BLaER1 treated with 17β-estradiol and CSF1 and Interleukin-3, amounts not matched to agents 10 nM and 100 nM (cell line): ENCODE measurements around the gene REPS1.
"Not testable (repeated sequence)": the region's sequence is repeated elsewhere in the genome, so short reads cannot be mapped to it uniquely, and the experiment has no call there.

Experiments
- H3K27ac ChIP-seq, 11 experiments: shearing (Covaris generic); formaldehyde crosslinking; 2 replicates each; pipeline ENCODE4 v1.8.1; 2022
- H3K27me3 ChIP-seq, 11 experiments: shearing (Covaris generic); formaldehyde crosslinking; 2 replicates each; pipeline ENCODE4 v1.8.1; 2022
- H3K36me3 ChIP-seq, 11 experiments: shearing (Covaris generic); formaldehyde crosslinking; 2 replicates each; pipeline ENCODE4 v1.8.1; 2022
- H3K4me1 ChIP-seq, 10 experiments: shearing (Covaris generic); formaldehyde crosslinking; 2 replicates each; pipeline ENCODE4 v1.8.1; 2022
- H3K4me2 ChIP-seq, 11 experiments: shearing (Covaris generic); formaldehyde crosslinking; 2 replicates each; pipeline ENCODE4 v1.8.1; 2022
- H3K4me3 ChIP-seq, 10 experiments: shearing (Covaris generic); formaldehyde crosslinking; 2 replicates each; pipeline ENCODE4 v1.8.1; 2022
- H3K9ac ChIP-seq, 11 experiments: shearing (Covaris generic); formaldehyde crosslinking; 2 replicates each; pipeline ENCODE4 v1.8.1; 2022
- H3K9me3 ChIP-seq, 11 experiments: shearing (Covaris generic); formaldehyde crosslinking; replicated peaks in 1 of 11; 2 replicates each; pipeline ENCODE4 v1.8.1; 2022
- H4K20me1 ChIP-seq, 11 experiments: shearing (Covaris generic); formaldehyde crosslinking; 2 replicates each; pipeline ENCODE4 v1.8.1; 2022
- Cebpa-rat ChIP-seq, 11 experiments: shearing (Covaris generic); IDR thresholded peaks; 2 replicates each; pipeline ENCODE4 v1.8.1; 2022

The REPS1 gene

GRCh38 chr6:139027620-139028182 is 39.6 kb upstream of the REPS1 start:
- Histone ChIP-seq H3K4me3 (peak overlapping the region; percentile 81 to 99 (median 90)), H3K27me3 (no peaks in the 10 kb centered on the region), H3K9me3 (no peaks in the 10 kb centered on the region), H3K9ac (peak overlapping the region; percentile 88 to 99 (median 97)), H3K36me3 (peaks cover 0 to 9% (median 3%) of the 10 kb centered on the region in 11 experiments; a peak in 11 of 22 replicates), H3K4me1 (peaks cover 33 to 53% (median 35%) of the 10 kb centered on the region in 10 experiments), H4K20me1 (peaks cover 2 to 33% (median 14%) of the 10 kb centered on the region in 11 experiments; a peak in 17 of 22 replicates), H3K27ac (peak overlapping the region; percentile 90 to 99 (median 96)), H3K4me2 (peak overlapping the region; percentile 82 to 96 (median 92))
- no peak for TF ChIP-seq Cebpa-rat (IDR thresholded peaks at IDR 0.05)

- not testable (repeated sequence) for H3K27ac ChIP-seq, H3K9me3 ChIP-seq, H3K27me3 ChIP-seq, H3K4me3 ChIP-seq, H3K36me3 ChIP-seq, H3K9ac ChIP-seq
- Histone ChIP-seq H4K20me1 (peaks cover 0 to 12% (median 0%) of the 10 kb centered on the region in 11 experiments; a peak in 2 of 22 replicates), H3K4me2 (peak overlapping the region in 3 of 11 experiments; percentile 32 to 41 (median 36); a peak in 4 of 22 replicates), H3K4me1 (peaks cover 13 to 31% (median 16%) of the 10 kb centered on the region in 10 experiments)
Observed at GRCh38 chr6:139025416-139025815, 37.4 kb upstream of the REPS1 start.

- Histone ChIP-seq H3K4me2 (no peak overlapping the region), H3K27me3 (no peaks in the 10 kb centered on the region), H3K36me3 (no peaks in the 10 kb centered on the region), H3K4me1 (peaks cover 0 to 31% (median 7%) of the 10 kb centered on the region in 10 experiments; a peak in 11 of 20 replicates), H4K20me1 (no peaks in the 10 kb centered on the region), H3K27ac (no peak overlapping the region), H3K9ac (no peak overlapping the region), H3K4me3 (no peak overlapping the region), H3K9me3 (no peaks in the 10 kb centered on the region)
- no peak for TF ChIP-seq Cebpa-rat (IDR thresholded peaks at IDR 0.05)
Observed at GRCh38 chr6:139020689-139021088, 32.6 kb upstream of the REPS1 start.

- Histone ChIP-seq H3K4me3 (no peak overlapping the region), H3K27ac (no peak overlapping the region), H4K20me1 (no peaks in the 10 kb centered on the region), H3K4me1 (peaks cover 0 to 24% (median 7%) of the 10 kb centered on the region in 10 experiments; a peak in 10 of 20 replicates), H3K27me3 (no peaks in the 10 kb centered on the region), H3K4me2 (no peak overlapping the region), H3K9ac (no peak overlapping the region), H3K9me3 (no peaks in the 10 kb centered on the region), H3K36me3 (no peaks in the 10 kb centered on the region)
- peak in 2 of 11 experiments; percentile 17 to 41; a peak in 1 of 22 replicates for TF ChIP-seq Cebpa-rat (IDR thresholded peaks at IDR 0.05)
Observed at GRCh38 chr6:139019722-139020121, 31.7 kb upstream of the REPS1 start.

- no peaks in the 10 kb centered on the region for H3K27me3 ChIP-seq
- H3K4me1 ChIP-seq = peaks cover 0 to 24% (median 7%) of the 10 kb centered on the region in 10 experiments; a peak in 10 of 20 replicates
- no peaks in the 10 kb centered on the region for H3K36me3 ChIP-seq
- no peak overlapping the region for H3K4me3 ChIP-seq
- no peaks in the 10 kb centered on the region for H4K20me1 ChIP-seq
- no peak overlapping the region; a peak in 1 of 22 replicates for H3K9ac ChIP-seq
- peak overlapping the region in 3 of 11 experiments; percentile 8 to 69 (median 68); a peak in 5 of 22 replicates for H3K4me2 ChIP-seq
- H3K27ac ChIP-seq = no peak overlapping the region
- no peak for TF ChIP-seq Cebpa-rat (IDR thresholded peaks at IDR 0.05)
- no peaks in the 10 kb centered on the region for H3K9me3 ChIP-seq
Observed at GRCh38 chr6:139017227-139017626, 29.2 kb upstream of the REPS1 start.

- Histone ChIP-seq H3K27ac (0 out of 22 replicates have a peak overlapping the region, but pooled peaks of 1 of the 11 experiments have one; percentile 4), H3K4me2 (peak overlapping the region in 4 of 11 experiments; percentile 8 to 69 (median 42); a peak in 6 of 22 replicates)
Observed at GRCh38 chr6:139016337-139017213, 28.5 kb upstream of the REPS1 start.

GRCh38 chr6:139014945-139015344 is 26.9 kb upstream of the REPS1 start:
- H3K9ac ChIP-seq = no peak overlapping the region
- H3K9me3 ChIP-seq = no peaks in the 10 kb centered on the region
- H4K20me1 ChIP-seq = no peaks in the 10 kb centered on the region
- no peak for TF ChIP-seq Cebpa-rat (IDR thresholded peaks at IDR 0.05)
- H3K27me3 ChIP-seq = no peaks in the 10 kb centered on the region
- H3K36me3 ChIP-seq = no peaks in the 10 kb centered on the region
- H3K4me2 ChIP-seq = no peak overlapping the region
- peaks cover 0 to 24% (median 7%) of the 10 kb centered on the region in 10 experiments; a peak in 10 of 20 replicates for H3K4me1 ChIP-seq
- no peak overlapping the region for H3K27ac ChIP-seq
- no peak overlapping the region for H3K4me3 ChIP-seq

More at GRCh38 chr6:139016337-139017213, 28.5 kb upstream of the REPS1 start:
- Histone ChIP-seq H3K9ac (peak overlapping the region in 2 of 11 experiments; percentile 15 to 39; a peak in 1 of 22 replicates), H3K27me3 (no peaks in the 10 kb centered on the region), H3K9me3 (no peaks in the 10 kb centered on the region), H3K36me3 (no peaks in the 10 kb centered on the region), H3K4me1 (peaks cover 0 to 24% (median 7%) of the 10 kb centered on the region in 10 experiments; a peak in 10 of 20 replicates), H4K20me1 (no peaks in the 10 kb centered on the region), H3K4me3 (no peak overlapping the region)
- no peak for TF ChIP-seq Cebpa-rat (IDR thresholded peaks at IDR 0.05)

GRCh38 chr6:139013185-139013800 is 25.2 kb upstream of the REPS1 start:
- Histone ChIP-seq H3K4me3 (no peak overlapping the region), H3K27me3 (no peaks in the 10 kb centered on the region), H3K9ac (no peak overlapping the region), H3K27ac (no peak overlapping the region), H3K4me1 (peaks cover 0 to 24% (median 7%) of the 10 kb centered on the region in 10 experiments; a peak in 9 of 20 replicates), H3K36me3 (no peaks in the 10 kb centered on the region), H4K20me1 (no peaks in the 10 kb centered on the region), H3K9me3 (peaks cover 0 to 8% (median 0%) of the 10 kb centered on the region in 11 experiments; a peak in 4 of 22 replicates), H3K4me2 (no peak overlapping the region)
- no peak for TF ChIP-seq Cebpa-rat (IDR thresholded peaks at IDR 0.05)

- Histone ChIP-seq H3K4me2 (no peak overlapping the region), H3K9ac (no peak overlapping the region), H3K27ac (no peak overlapping the region), H3K27me3 (no peaks in the 10 kb centered on the region), H3K9me3 (peaks cover 0 to 18% (median 0%) of the 10 kb centered on the region in 11 experiments; a peak in 5 of 22 replicates), H3K36me3 (no peaks in the 10 kb centered on the region), H3K4me1 (peaks cover 8 to 28% (median 15%) of the 10 kb centered on the region in 10 experiments; a peak in 19 of 20 replicates), H3K4me3 (no peak overlapping the region), H4K20me1 (no peaks in the 10 kb centered on the region)
- TF ChIP-seq Cebpa-rat (IDR thresholded peaks at IDR 0.05) = no peak
Observed at GRCh38 chr6:139011980-139012379, 23.9 kb upstream of the REPS1 start.
